Measurements from ENCODE around the gene MDM2.
A peak's percentile ranks its signal among the peaks of the same experiment; 100 is the strongest.
"Not testable (repeated sequence)": the region's sequence is repeated elsewhere in the genome, so short reads cannot be mapped to it uniquely, and the experiment has no call there.

The MDM2 gene

GRCh38 chr12:68806488-68807237 is 1.3 kb upstream of the MDM2 start:
- no peak for DNase-seq

GRCh38 chr12:68807274-68807575 is 752 bp upstream of the MDM2 start:
- not testable (repeated sequence) for DNase-seq

GRCh38 chr12:68808388-68809189 is 612 bp downstream of the MDM2 start:
- DNase-seq = peak; percentile 83

- no peak for DNase-seq
Measured at GRCh38 chr12:68809190-68810026, 1.4 kb downstream of the MDM2 start.

GRCh38 chr12:68810027-68810389 is 2.0 kb downstream of the MDM2 start:
- DNase-seq = not testable (repeated sequence)

- not testable (repeated sequence) for DNase-seq
Measured at GRCh38 chr12:68811573-68811972, 3.6 kb downstream of the MDM2 start.

GRCh38 chr12:68812553-68813241 is 4.7 kb downstream of the MDM2 start:
- DNase-seq = no peak

- no peak for DNase-seq
Measured at GRCh38 chr12:68813242-68813593, 5.2 kb downstream of the MDM2 start.

GRCh38 chr12:68814490-68815231 is 6.7 kb downstream of the MDM2 start:
- DNase-seq = no peak

- DNase-seq = no peak
Measured at GRCh38 chr12:68815232-68815927, 7.4 kb downstream of the MDM2 start.

GRCh38 chr12:68815928-68816800 is 8.2 kb downstream of the MDM2 start:
- DNase-seq = no peak

GRCh38 chr12:68819481-68819880 is 11.5 kb downstream of the MDM2 start:
- not testable (repeated sequence) for DNase-seq

- DNase-seq = no peak
Measured at GRCh38 chr12:68821357-68822188, 13.6 kb downstream of the MDM2 start.

- DNase-seq = no peak
Measured at GRCh38 chr12:68823696-68824095, 15.7 kb downstream of the MDM2 start.

GRCh38 chr12:68824131-68824530 is 16.2 kb downstream of the MDM2 start:
- no peak for DNase-seq

- no peak for DNase-seq
Measured at GRCh38 chr12:68824597-68825250, 16.7 kb downstream of the MDM2 start.

- DNase-seq = no peak
Measured at GRCh38 chr12:68825569-68826217, 17.7 kb downstream of the MDM2 start.

- no peak for DNase-seq
Measured at GRCh38 chr12:68827895-68828671, 20.1 kb downstream of the MDM2 start.
